ENCODE measurements around the gene MALL.
"Not testable (repeated sequence)": the region's sequence is repeated elsewhere in the genome, so short reads cannot be mapped to it uniquely, and the experiment has no call there.

DNA sequence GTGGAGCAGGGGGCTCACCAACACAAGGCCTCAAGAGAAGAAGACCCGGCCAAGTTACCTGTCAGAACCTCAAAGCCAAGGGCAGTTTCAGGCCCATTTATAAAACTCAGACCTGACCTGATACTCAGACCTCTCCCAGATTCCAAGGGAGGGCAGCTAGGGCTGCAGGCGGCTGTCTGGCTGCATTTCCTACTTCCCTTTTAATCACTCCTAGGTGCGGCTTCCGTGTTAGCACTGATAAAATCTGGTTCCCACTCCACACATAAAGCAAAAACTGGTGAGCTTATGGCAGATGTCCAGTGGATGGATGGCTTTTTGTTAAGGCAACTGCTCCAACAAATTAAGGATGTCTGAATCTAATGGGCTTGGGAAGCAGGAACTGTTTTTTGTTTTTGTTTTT, 63.5 kb downstream of the MALL start:
- TF ChIP-seq LEF1 (IDR thresholded peaks at IDR 0.05; ENCODE audit: borderline replicate concordance); FOXA1 (IDR thresholded peaks at IDR 0.05); HDGF (IDR thresholded peaks at IDR 0.05; ENCODE audit: borderline replicate concordance); FOXM1 (IDR thresholded peaks at IDR 0.05; ENCODE audit: borderline replicate concordance); SP1 (IDR thresholded peaks at IDR 0.05); TARDBP (IDR thresholded peaks at IDR 0.05); CTBP1 (IDR thresholded peaks at IDR 0.05; ENCODE audit: borderline replicate concordance); SUZ12 (IDR thresholded peaks at IDR 0.05); BHLHE40 (IDR thresholded peaks at IDR 0.05; ENCODE audit: borderline replicate concordance): not testable (repeated sequence)
- TF ChIP-seq, protein P1, sequence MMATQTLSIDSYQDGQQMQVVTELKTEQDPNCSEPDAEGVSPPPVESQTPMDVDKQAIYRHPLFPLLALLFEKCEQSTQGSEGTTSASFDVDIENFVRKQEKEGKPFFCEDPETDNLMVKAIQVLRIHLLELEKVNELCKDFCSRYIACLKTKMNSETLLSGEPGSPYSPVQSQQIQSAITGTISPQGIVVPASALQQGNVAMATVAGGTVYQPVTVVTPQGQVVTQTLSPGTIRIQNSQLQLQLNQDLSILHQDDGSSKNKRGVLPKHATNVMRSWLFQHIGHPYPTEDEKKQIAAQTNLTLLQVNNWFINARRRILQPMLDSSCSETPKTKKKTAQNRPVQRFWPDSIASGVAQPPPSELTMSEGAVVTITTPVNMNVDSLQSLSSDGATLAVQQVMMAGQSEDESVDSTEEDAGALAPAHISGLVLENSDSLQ (IDR thresholded peaks at IDR 0.05), result not testable (repeated sequence)
